Measurements from ENCODE around the gene WDR64. TPM values are rescaled to one million over a fixed set of nuclear protein-coding genes. Genes with fewer than 3 reads are reported as not detected.

WDR64 gene
- total and polyA plus RNA-seq, 2 of the 13 experiments (the other 11 are each of a cell fraction or from before 2014, with no cell fraction given), result not detected

DNA sequence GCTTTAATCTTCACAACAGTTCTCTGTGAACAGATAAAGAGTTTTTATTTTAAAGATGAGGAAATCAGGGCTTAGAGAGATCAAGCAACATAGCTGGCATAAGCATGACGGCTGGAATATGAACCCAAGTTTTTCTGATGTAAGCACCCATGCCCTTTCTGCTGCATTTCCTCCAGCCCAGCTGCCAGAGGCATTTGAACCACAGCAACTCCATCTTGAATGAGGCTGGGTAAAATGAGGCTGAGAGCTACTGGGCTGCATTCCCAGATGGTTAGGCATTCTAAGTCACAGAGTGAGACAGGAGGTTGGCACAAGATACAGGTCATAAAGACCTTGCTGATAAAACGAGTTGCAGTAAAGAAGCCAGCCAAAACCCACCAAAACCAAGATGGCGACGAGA is 90.0 kb downstream of the WDR64 start:
- no peaks in the 10 kb centered on the region for H3K79me2 ChIP-seq (ENCODE audit: insufficient read depth, low read length)
- H2AFZ ChIP-seq (ENCODE audit: low read length), result no peak overlapping the region
- H3K9ac ChIP-seq (ENCODE audit: insufficient read depth, low read depth, low read length), result no peak overlapping the region
- H3K36me3 ChIP-seq (replicated peaks in 1 of 2; ENCODE audit: control insufficient read depth in 1 of 2, insufficient read depth in 2 of 2, low read length in 2 of 2), result no peaks in the 10 kb centered on the region
- DNase-seq (ENCODE audit: low spot score) (no peak), ATAC-seq (no peak), FAIRE-seq (no peak)
- H4K20me1 ChIP-seq (ENCODE audit: insufficient read depth, low read length), result no peaks in the 10 kb centered on the region
- BruUV-seq (replicated peaks), result no TSS peak
- intact Hi-C loops (cut with micrococcal nuclease; ENCODE audit: unreplicated experiment), result no loop called here
- POLR2A ChIA-PET, result no interaction called here
- H3K4me2 ChIP-seq (ENCODE audit: low read depth, low read length), result no peak overlapping the region
- TF ChIP-seq, protein P1, sequence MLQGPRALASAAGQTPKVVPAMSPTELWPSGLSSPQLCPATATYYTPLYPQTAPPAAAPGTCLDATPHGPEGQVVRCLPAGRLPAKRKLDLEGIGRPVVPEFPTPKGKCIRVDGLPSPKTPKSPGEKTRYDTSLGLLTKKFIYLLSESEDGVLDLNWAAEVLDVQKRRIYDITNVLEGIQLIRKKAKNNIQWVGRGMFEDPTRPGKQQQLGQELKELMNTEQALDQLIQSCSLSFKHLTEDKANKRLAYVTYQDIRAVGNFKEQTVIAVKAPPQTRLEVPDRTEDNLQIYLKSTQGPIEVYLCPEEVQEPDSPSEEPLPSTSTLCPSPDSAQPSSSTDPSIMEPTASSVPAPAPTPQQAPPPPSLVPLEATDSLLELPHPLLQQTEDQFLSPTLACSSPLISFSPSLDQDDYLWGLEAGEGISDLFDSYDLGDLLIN (CRISPR knock-in tag; IDR thresholded peaks at IDR 0.05; ENCODE audit: borderline replicate concordance), result no peak
- TF ChIP-seq PITX1 (CRISPR knock-in tag; IDR thresholded peaks at IDR 0.05), result no peak
- no peaks in the 10 kb centered on the region for H3K27me3 ChIP-seq (ENCODE audit: control insufficient read depth in 1 of 2, insufficient read depth in 2 of 2, low read length in 2 of 2)
- in situ Hi-C loops (cut with HindIII; ENCODE audit: extremely low pct_ligation_motif_present, low pct_unique_long_range_greater_than_20kb), result no loop called here
- no peaks in the 10 kb centered on the region for H3K9me3 ChIP-seq (ENCODE audit: low read length)
- CTCF ChIA-PET (ENCODE audit: low intra/inter-chr PET ratio, low total read pairs), result no interaction called here
- no peak overlapping the region for H3K4me3 ChIP-seq (replicated peaks in 1 of 3; ENCODE audit: insufficient read depth in 1 of 3, low read depth in 2 of 3, low read length in 3 of 3)
- H3K27ac ChIP-seq (ENCODE audit: extremely low read length, insufficient read depth, low read length), result no peak overlapping the region
- no peaks in the 10 kb centered on the region for H3K4me1 ChIP-seq (ENCODE audit: insufficient read depth, low read length)
- WGBS (ENCODE audit: low lambda C conversion rate), result 21% methylated on average over 2 of the region's 4 CpGs

DNA sequence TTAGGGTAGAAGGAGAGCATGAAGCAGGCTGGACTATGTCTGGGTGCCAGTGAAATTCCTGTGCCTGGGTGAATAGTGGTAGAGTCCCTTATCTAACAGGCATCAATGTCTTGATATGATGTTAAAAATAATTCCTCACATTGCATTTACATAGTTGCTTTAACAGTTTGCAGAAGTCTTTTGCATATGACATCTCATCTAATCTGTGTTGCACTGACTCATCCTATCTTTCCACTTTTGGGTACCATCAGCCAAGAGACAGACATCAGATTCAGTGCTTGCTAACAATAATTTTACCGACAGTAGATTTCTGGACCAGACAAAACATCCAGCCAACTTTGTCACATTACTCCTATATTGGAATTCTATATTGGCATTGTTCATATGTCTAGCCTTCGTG is 92.5 kb downstream of the WDR64 start:
- 40% methylated on average over 2 of the region's 2 CpGs for WGBS (ENCODE audit: low lambda C conversion rate)
- Histone ChIP-seq H3K27me3 (ENCODE audit: control insufficient read depth in 1 of 2, insufficient read depth in 2 of 2, low read length in 2 of 2) (no peaks in the 10 kb centered on the region), H3K4me3 (replicated peaks in 1 of 3; ENCODE audit: insufficient read depth in 1 of 3, low read depth in 2 of 3, low read length in 3 of 3) (no peak overlapping the region), H3K36me3 (replicated peaks in 1 of 2; ENCODE audit: control insufficient read depth in 1 of 2, insufficient read depth in 2 of 2, low read length in 2 of 2) (no peaks in the 10 kb centered on the region), H4K20me1 (ENCODE audit: insufficient read depth, low read length) (no peaks in the 10 kb centered on the region), H3K9ac (ENCODE audit: insufficient read depth, low read depth, low read length) (no peak overlapping the region), H2AFZ (ENCODE audit: low read length) (no peak overlapping the region), H3K79me2 (ENCODE audit: insufficient read depth, low read length) (no peaks in the 10 kb centered on the region), H3K4me1 (ENCODE audit: insufficient read depth, low read length) (no peaks in the 10 kb centered on the region), H3K9me3 (ENCODE audit: low read length) (no peaks in the 10 kb centered on the region), H3K4me2 (ENCODE audit: low read depth, low read length) (no peak overlapping the region), H3K27ac (ENCODE audit: extremely low read length, insufficient read depth, low read length) (no peak overlapping the region)
- intact Hi-C loops (cut with micrococcal nuclease; ENCODE audit: unreplicated experiment), result no loop called here
- in situ Hi-C loops (cut with HindIII; ENCODE audit: extremely low pct_ligation_motif_present, low pct_unique_long_range_greater_than_20kb), result no loop called here
- TF ChIP-seq RBM22 (optimal IDR thresholded peaks at IDR 0.05; ENCODE audit: low read length), result no peak
- TF ChIP-seq, protein P2, sequence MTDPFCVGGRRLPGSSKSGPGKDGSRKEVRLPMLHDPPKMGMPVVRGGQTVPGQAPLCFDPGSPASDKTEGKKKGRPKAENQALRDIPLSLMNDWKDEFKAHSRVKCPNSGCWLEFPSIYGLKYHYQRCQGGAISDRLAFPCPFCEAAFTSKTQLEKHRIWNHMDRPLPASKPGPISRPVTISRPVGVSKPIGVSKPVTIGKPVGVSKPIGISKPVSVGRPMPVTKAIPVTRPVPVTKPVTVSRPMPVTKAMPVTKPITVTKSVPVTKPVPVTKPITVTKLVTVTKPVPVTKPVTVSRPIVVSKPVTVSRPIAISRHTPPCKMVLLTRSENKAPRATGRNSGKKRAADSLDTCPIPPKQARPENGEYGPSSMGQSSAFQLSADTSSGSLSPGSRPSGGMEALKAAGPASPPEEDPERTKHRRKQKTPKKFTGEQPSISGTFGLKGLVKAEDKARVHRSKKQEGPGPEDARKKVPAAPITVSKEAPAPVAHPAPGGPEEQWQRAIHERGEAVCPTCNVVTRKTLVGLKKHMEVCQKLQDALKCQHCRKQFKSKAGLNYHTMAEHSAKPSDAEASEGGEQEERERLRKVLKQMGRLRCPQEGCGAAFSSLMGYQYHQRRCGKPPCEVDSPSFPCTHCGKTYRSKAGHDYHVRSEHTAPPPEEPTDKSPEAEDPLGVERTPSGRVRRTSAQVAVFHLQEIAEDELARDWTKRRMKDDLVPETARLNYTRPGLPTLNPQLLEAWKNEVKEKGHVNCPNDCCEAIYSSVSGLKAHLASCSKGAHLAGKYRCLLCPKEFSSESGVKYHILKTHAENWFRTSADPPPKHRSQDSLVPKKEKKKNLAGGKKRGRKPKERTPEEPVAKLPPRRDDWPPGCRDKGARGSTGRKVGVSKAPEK (CRISPR knock-in tag; IDR thresholded peaks at IDR 0.05; ENCODE audit: borderline replicate concordance), result no peak
- no peak for TF ChIP-seq HES4 (CRISPR knock-in tag; IDR thresholded peaks at IDR 0.05; ENCODE audit: borderline replicate concordance)
- no peak for TF ChIP-seq ERF (CRISPR knock-in tag; IDR thresholded peaks at IDR 0.05)
- TF ChIP-seq SIX1 (CRISPR knock-in tag; IDR thresholded peaks at IDR 0.05; ENCODE audit: borderline replicate concordance), result no peak
- no peak for TF ChIP-seq NFIC (IDR thresholded peaks at IDR 0.05; ENCODE audit: low read length)
- no peak for TF ChIP-seq MAF1 (CRISPR knock-in tag; IDR thresholded peaks at IDR 0.05; ENCODE audit: borderline replicate concordance)
- TF ChIP-seq SNAPC2 (CRISPR knock-in tag; IDR thresholded peaks at IDR 0.05), result no peak
- TF ChIP-seq, protein P3, sequence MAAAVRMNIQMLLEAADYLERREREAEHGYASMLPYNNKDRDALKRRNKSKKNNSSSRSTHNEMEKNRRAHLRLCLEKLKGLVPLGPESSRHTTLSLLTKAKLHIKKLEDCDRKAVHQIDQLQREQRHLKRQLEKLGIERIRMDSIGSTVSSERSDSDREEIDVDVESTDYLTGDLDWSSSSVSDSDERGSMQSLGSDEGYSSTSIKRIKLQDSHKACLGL (CRISPR knock-in tag; IDR thresholded peaks at IDR 0.05), result no peak
- no peak for TF ChIP-seq KDM6A (CRISPR knock-in tag; IDR thresholded peaks at IDR 0.05; ENCODE audit: low read depth)
- TF ChIP-seq MATR3 (CRISPR knock-in tag; IDR thresholded peaks at IDR 0.05), result no peak
- TF ChIP-seq ZNF496 (CRISPR knock-in tag; IDR thresholded peaks at IDR 0.05; ENCODE audit: insufficient replicate concordance), result no peak
- DNase-seq (ENCODE audit: low spot score), result no peak
- no TSS peak for BruUV-seq (replicated peaks)
- no peak for ATAC-seq
- POLR2A ChIA-PET, result no interaction called here
- FAIRE-seq, result no peak
- CTCF ChIA-PET (ENCODE audit: low intra/inter-chr PET ratio, low total read pairs), result no interaction called here
